HG03066 (cell line): ENCODE data around the gene AGMO.

Experiments
- ATAC-seq: cut with Tn5 transposase; IDR thresholded peaks from one replicate; pipeline ENCODE4 v1.9.1; 2021; ENCODE audit warnings: low read depth; ENCODE audit not compliant: unreplicated experiment

Gene AGMO

GRCh38 chr7:15504351-15504750, 57.5 kb downstream of the AGMO start:
- ATAC-seq: no peak

- no peak for ATAC-seq
Observed at GRCh38 chr7:15503603-15504290, 58.1 kb downstream of the AGMO start.

DNA sequence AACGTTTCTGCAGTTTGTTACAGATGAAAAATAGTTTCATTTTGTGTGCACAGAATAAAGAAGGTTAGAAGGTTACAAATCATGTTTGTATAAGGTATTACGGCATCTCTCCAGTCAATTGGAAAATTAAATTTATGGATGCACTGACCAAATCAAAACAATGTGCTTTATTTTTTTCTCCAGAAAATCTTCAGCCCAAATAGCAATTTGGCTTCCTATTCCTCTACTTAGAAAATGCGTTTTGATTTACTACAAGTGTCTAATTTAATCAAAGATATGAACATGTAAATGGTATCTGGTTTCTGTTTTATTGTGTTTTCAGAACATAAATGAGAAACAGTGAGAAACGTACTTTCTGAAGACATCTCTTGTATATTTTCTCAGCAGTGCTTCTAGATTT, 63.4 kb downstream of the AGMO start:
- ATAC-seq: no peak

GRCh38 chr7:15495170-15495569, 66.6 kb downstream of the AGMO start:
- no peak for ATAC-seq

DNA sequence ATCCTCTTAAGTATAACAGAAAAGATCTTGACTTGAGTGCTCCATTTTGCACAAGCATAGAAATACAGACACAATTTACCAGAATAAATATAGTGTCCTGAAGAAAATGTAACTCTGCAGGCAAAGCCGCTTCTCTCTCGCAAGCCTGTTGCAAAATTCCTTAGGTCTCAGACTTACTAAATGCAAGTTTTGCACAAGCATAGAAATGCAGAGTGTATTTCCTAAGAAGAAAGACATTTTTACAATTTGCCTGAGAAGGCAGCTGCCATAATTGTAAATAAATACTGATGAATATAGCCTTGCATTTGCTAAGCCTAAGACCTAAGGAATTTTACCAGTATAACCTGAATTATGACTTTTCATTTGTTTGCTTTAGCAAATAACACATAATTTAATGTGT, 67.1 kb downstream of the AGMO start:
- ATAC-seq: no peak

GRCh38 chr7:15491361-15491760, 70.5 kb downstream of the AGMO start:
- no peak for ATAC-seq

DNA sequence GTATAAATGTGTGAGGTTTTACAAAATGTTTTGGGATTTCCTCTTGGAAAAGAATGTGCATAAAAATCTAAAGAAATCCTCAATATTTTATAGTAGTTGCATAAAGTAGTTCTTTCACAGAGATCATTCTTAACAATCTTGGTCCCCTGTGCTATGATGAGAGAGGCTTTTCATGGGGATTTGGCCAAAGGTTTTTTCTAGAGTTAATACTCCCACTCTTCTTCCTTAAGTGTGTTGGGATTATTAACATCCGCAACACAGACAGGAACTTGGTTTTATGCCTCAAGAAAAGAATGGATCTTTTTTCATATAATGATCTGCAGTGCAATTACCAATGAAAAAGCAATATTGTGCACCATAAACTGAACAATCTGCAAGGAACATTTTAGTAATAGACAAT, 71.5 kb downstream of the AGMO start:
- ATAC-seq: no peak

- ATAC-seq: no peak
Observed at GRCh38 chr7:15489861-15490260, 72.0 kb downstream of the AGMO start.

DNA sequence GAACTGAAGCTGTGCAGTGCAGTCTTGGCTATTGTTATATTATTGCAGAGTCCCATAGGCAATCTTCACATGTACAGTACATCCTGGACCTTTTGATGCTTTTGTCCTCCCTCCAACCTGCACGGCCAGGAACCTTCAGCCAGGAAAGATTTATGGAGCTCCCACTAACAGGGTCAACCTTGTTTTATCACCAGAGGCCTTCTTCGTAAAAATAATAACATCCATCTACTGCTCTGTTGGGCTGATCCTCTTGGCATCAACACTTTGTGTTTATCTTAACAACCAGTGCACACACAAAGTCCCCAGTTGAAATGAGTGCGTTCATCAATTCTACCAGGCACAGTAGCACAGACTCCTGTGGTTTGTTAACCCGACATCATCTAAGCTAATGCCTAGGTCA, 72.4 kb downstream of the AGMO start:
- no peak for ATAC-seq

GRCh38 chr7:15488401-15488800, 73.4 kb downstream of the AGMO start:
- no peak for ATAC-seq

GRCh38 chr7:15487896-15488295, 73.9 kb downstream of the AGMO start:
- ATAC-seq: no peak

GRCh38 chr7:15485998-15486397, 75.8 kb downstream of the AGMO start:
- no peak for ATAC-seq

- no peak for ATAC-seq
Observed at GRCh38 chr7:15485431-15485830, 76.4 kb downstream of the AGMO start.

DNA sequence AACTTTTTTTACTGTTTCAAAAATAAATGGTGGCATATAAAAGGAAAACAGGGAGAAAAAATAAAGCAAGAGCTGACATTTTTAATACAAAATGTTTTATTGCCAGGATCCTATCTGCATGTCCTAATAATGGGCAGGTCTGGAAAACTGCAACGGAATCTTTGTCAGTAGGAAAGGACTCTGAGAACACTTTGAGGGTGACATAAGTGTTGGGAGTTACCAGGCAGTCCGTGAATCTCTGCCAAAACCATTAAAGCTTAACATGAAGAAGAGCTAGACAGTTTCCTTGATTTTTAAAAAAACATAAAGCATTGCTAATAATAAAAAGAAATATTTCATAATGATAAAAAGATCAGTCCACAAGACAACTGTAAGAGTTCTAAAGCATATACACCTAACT, 80.7 kb downstream of the AGMO start:
- ATAC-seq: no peak

- ATAC-seq: no peak
Observed at GRCh38 chr7:15478401-15478800, 83.4 kb downstream of the AGMO start.

DNA sequence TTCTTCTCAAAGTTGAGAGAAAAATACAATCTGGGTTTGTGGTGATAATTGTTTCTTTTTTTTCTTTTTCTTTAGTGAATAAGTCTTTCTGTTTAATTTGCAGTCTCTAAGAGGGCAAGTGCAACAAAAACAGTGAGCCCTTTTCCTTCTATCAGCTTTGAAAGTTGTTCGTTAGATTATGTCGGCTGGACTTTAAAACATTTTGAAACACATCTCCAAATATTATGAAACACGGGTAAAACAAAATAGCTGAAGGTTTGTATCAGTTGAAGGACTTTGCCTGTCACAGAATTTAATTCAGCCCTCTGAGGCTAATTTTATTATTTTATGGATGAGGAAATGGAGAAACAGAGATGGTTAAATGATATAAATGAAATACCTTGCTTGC, 85.3 kb downstream of the AGMO start:
- ATAC-seq: no peak

- ATAC-seq: no peak
Observed at GRCh38 chr7:15475808-15476530, 85.8 kb downstream of the AGMO start.

GRCh38 chr7:15471669-15471950, 90.2 kb downstream of the AGMO start:
- ATAC-seq: no peak

DNA sequence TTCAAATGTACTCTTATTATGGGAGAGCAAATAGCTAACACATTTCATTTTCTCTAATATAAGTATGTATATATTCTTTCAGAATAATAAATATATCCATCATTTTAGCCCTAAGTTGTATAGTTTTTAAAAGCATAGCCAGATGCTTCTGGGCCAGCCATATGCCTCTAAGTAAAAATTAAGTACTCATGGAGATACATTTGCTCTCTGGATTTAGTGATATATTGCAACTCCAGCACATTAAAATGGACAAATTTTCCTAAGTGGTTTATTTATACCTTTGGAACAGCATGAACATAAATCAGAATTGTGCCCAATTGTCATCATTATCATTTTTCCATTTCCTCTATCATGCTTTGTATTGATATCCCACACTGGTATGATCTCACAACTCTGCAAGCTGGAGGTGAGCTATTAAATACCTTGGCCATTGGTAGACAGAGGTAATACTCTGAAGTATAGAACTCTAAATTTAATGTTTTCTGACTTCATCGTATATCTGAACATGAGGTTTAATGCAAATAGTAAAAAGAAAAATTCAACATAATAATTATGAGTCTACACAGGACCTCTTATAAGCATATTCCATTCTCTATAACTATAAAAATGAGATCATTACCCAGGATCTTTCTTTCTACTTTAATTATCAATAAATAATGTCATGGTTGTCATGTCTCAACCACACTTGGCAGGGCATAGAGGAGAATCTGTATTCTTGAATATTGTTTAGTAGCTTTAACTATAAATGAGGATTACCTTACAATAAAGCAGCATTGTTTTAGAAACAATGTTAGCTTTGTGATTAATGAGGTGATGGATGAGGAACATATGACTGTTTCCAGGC, 90.8 kb downstream of the AGMO start:
- ATAC-seq: no peak

- no peak for ATAC-seq
Observed at GRCh38 chr7:15464667-15465121, 97.1 kb downstream of the AGMO start.

DNA sequence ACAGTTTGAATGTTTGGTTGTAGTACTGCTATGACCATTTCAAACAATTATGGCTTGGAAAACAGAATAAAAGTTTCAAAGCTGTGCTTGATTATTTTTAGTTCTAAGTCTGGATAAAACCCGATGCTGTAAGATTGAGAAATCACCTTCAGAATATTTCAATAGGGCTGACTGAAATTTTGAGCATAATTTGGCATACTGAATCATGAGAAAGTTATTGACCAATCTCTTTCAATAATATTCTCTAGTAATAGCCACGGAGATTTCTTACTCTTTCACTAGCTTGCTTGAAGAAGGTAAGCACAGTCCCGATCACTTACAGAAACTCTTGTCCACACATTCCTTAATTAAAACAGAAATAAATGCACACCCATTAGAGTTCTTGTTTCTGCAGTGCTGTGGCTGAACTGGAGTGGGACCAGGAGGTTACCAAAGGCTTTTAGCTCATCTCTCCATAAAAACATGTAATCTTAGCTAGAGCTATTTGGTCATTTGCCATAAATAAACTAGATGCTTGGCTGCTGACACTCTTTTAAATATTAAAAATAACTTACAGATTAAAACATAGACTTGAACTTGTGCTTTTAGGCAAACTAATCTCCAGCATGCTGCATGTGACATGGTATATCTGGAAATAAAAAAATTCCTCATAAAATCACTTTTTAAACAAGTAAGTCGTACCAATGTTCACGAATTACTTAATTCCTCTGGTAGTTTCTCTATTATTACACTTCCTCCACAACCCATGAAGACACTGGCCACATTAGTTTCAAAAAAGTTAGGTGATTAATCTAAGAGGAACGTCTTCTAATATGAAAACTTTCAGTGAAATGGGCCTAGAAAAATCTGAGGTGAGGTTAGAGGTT, 97.8 kb downstream of the AGMO start:
- ATAC-seq: no peak
